RWPE2 (cell line): ENCODE measurements around the gene EIF3F.
A peak's percentile ranks its signal among the peaks of the same experiment; 100 is the strongest.

Experiments used
- ATAC-seq: fragments of 200-7000 bp; cut with Tn5 transposase; 3 replicates; pipeline ENCODE4 v1.9.1; 2021; ENCODE audit warnings: low read depth
- DNase-seq: peaks from one replicate; pipeline ENCODE4 v3.0.0-alpha.2; 2020; ENCODE audit warnings: low spot score
- H3K27ac ChIP-seq: fragments of 450-650 bp; 2 replicates; pipeline ENCODE4 v1.5.1; 2017; ENCODE audit warnings: mild to moderate bottlenecking; ENCODE audit not compliant: poor library complexity, severe bottlenecking
- H3K27me3 ChIP-seq: fragments of 250-450 bp; sonication (Bioruptor Pico); 2 replicates; pipeline ENCODE4 v1.5.1; 2021; ENCODE audit warnings: mild to moderate bottlenecking, moderate library complexity; ENCODE audit not compliant: insufficient read depth, poor library complexity, severe bottlenecking
- H3K36me3 ChIP-seq: fragments of 250-450 bp; sonication (Bioruptor Pico); 2 replicates; pipeline ENCODE4 v1.5.1; 2020; ENCODE audit warnings: low read depth, mild to moderate bottlenecking, moderate library complexity
- H3K4me1 ChIP-seq: fragments of 250-450 bp; sonication (Bioruptor Pico); 2 replicates; pipeline ENCODE4 v1.5.1; 2021; ENCODE audit warnings: mild to moderate bottlenecking, moderate library complexity; ENCODE audit not compliant: insufficient read depth, poor library complexity, severe bottlenecking
- H3K4me3 ChIP-seq: fragments of 250-450 bp; sonication (Bioruptor Pico); 2 replicates; pipeline ENCODE4 v1.5.1; 2021; ENCODE audit warnings: mild to moderate bottlenecking, moderate library complexity; ENCODE audit not compliant: severe bottlenecking
- H3K9me3 ChIP-seq: fragments of 250-450 bp; sonication (Bioruptor Pico); 2 replicates; pipeline ENCODE4 v1.5.1; 2021; ENCODE audit warnings: mild to moderate bottlenecking, moderate library complexity; ENCODE audit not compliant: severe bottlenecking
- CTCF ChIP-seq: fragments of 450-650 bp; IDR thresholded peaks from one replicate; pipeline ENCODE4 v1.5.1; 2017; ENCODE audit warnings: mild to moderate bottlenecking, moderate library complexity; ENCODE audit not compliant: poor library complexity, severe bottlenecking

Gene EIF3F

GRCh38 chr11:8002676-8003075 is 15.5 kb downstream of the EIF3F start:
- TF ChIP-seq CTCF = no peak
- Histone ChIP-seq H3K4me1 (no peaks in the 10 kb centered on the region), H3K27ac (no peak overlapping the region), H3K27me3 (no peaks in the 10 kb centered on the region), H3K36me3 (peaks cover 11% of the 10 kb centered on the region), H3K9me3 (no peaks in the 10 kb centered on the region), H3K4me3 (no peak overlapping the region)
- DNase-seq = no peak
- no peak for ATAC-seq

GRCh38 chr11:8003187-8003586 is 16.1 kb downstream of the EIF3F start:
- Histone ChIP-seq H3K9me3 (no peaks in the 10 kb centered on the region), H3K4me1 (no peaks in the 10 kb centered on the region), H3K27ac (no peak overlapping the region), H3K4me3 (no peak overlapping the region), H3K36me3 (peaks cover 6% of the 10 kb centered on the region), H3K27me3 (no peaks in the 10 kb centered on the region)
- TF ChIP-seq CTCF = no peak
- ATAC-seq (no peak), DNase-seq (no peak)

GRCh38 chr11:8004008-8004407 is 16.9 kb downstream of the EIF3F start:
- Histone ChIP-seq H3K27ac (no peak overlapping the region), H3K4me1 (no peaks in the 10 kb centered on the region), H3K27me3 (no peaks in the 10 kb centered on the region), H3K4me3 (no peak overlapping the region), H3K36me3 (no peaks in the 10 kb centered on the region), H3K9me3 (no peaks in the 10 kb centered on the region)
- DNase-seq (no peak), ATAC-seq (no peak)
- no peak for TF ChIP-seq CTCF

GRCh38 chr11:8005556-8005955 is 18.4 kb downstream of the EIF3F start:
- TF ChIP-seq CTCF = no peak
- Histone ChIP-seq H3K27me3 (no peaks in the 10 kb centered on the region), H3K36me3 (no peaks in the 10 kb centered on the region), H3K4me1 (no peaks in the 10 kb centered on the region), H3K4me3 (no peak overlapping the region), H3K9me3 (no peaks in the 10 kb centered on the region), H3K27ac (no peak overlapping the region)
- no peak for DNase-seq
- ATAC-seq = no peak

- Histone ChIP-seq H3K4me3 (no peak overlapping the region), H3K9me3 (no peaks in the 10 kb centered on the region), H3K4me1 (no peaks in the 10 kb centered on the region), H3K36me3 (no peaks in the 10 kb centered on the region), H3K27me3 (no peaks in the 10 kb centered on the region), H3K27ac (no peak overlapping the region)
- TF ChIP-seq CTCF = peak; percentile 92
- ATAC-seq = peak; percentile 89
- DNase-seq = no peak
Observed at GRCh38 chr11:8006349-8006977, 19.3 kb downstream of the EIF3F start.
